Activated CD8-positive, alpha-beta memory T cell treated with anti-CD3 and anti-CD28 coated beads, Interleukin-2, amount 50 U/mL, for 4 hours (primary cell): ENCODE results near the gene SYT10.
"Not testable (repeated sequence)": the region's sequence is repeated elsewhere in the genome, so short reads cannot be mapped to it uniquely, and the experiment has no call there.

Source experiments
- DNase-seq: peaks from one replicate; pipeline ENCODE4 v3.0.0-alpha.2; 2020

The SYT10 gene

GRCh38 chr12:33439587-33440011 is at the start of gene SYT10:
Gene SYT10, minus strand, starts transcription at chr12:33439819. Its CDS starts 297 bp downstream, at chr12:33439522.
- no peak for DNase-seq

- no peak for DNase-seq
Observed at GRCh38 chr12:33488036-33488435, 48.4 kb upstream of the SYT10 start.

GRCh38 chr12:33486058-33486457 is 46.4 kb upstream of the SYT10 start:
- no peak for DNase-seq

- DNase-seq = no peak
Observed at GRCh38 chr12:33484161-33484560, 44.5 kb upstream of the SYT10 start.

GRCh38 chr12:33480366-33480765 is 40.7 kb upstream of the SYT10 start:
- DNase-seq = no peak

- no peak for DNase-seq
Observed at GRCh38 chr12:33476058-33476457, 36.4 kb upstream of the SYT10 start.

GRCh38 chr12:33472299-33472698 is 32.7 kb upstream of the SYT10 start:
- no peak for DNase-seq

- DNase-seq = no peak
Observed at GRCh38 chr12:33455096-33455495, 15.5 kb upstream of the SYT10 start.

- no peak for DNase-seq
Observed at GRCh38 chr12:33450480-33450879, 10.9 kb upstream of the SYT10 start.

GRCh38 chr12:33440477-33440876 is 858 bp upstream of the SYT10 start:
- no peak for DNase-seq

- no peak for DNase-seq
Observed at GRCh38 chr12:33438851-33439586, 600 bp downstream of the SYT10 start.

- no peak for DNase-seq
Observed at GRCh38 chr12:33438025-33438772, 1.4 kb downstream of the SYT10 start.

- no peak for DNase-seq
Observed at GRCh38 chr12:33437598-33437997, 2.0 kb downstream of the SYT10 start.

GRCh38 chr12:33432992-33433391 is 6.6 kb downstream of the SYT10 start:
- DNase-seq = no peak

GRCh38 chr12:33431648-33432047 is 8.0 kb downstream of the SYT10 start:
- no peak for DNase-seq

GRCh38 chr12:33429468-33429867 is 10.2 kb downstream of the SYT10 start:
- no peak for DNase-seq

- no peak for DNase-seq
Observed at GRCh38 chr12:33427071-33427470, 12.5 kb downstream of the SYT10 start.

- no peak for DNase-seq
Observed at GRCh38 chr12:33423706-33424105, 15.9 kb downstream of the SYT10 start.

GRCh38 chr12:33412410-33412809 is 27.2 kb downstream of the SYT10 start:
- not testable (repeated sequence) for DNase-seq

- DNase-seq = no peak
Observed at GRCh38 chr12:33383503-33383902, 56.1 kb downstream of the SYT10 start.

- no peak for DNase-seq
Observed at GRCh38 chr12:33376153-33376552, 63.5 kb downstream of the SYT10 start.

GRCh38 chr12:33370318-33370717 is 69.3 kb downstream of the SYT10 start:
- no peak for DNase-seq

GRCh38 chr12:33357181-33357580 is 82.4 kb downstream of the SYT10 start:
- DNase-seq = no peak

GRCh38 chr12:33349791-33350190 is 89.8 kb downstream of the SYT10 start:
- no peak for DNase-seq
